HG03196 (cell line): Measurements from ENCODE around the gene CD2.

Experiments
- ATAC-seq: cut with Tn5 transposase; IDR thresholded peaks from one replicate; pipeline ENCODE4 v1.9.1; 2021; ENCODE audit not compliant: unreplicated experiment

Gene CD2

DNA sequence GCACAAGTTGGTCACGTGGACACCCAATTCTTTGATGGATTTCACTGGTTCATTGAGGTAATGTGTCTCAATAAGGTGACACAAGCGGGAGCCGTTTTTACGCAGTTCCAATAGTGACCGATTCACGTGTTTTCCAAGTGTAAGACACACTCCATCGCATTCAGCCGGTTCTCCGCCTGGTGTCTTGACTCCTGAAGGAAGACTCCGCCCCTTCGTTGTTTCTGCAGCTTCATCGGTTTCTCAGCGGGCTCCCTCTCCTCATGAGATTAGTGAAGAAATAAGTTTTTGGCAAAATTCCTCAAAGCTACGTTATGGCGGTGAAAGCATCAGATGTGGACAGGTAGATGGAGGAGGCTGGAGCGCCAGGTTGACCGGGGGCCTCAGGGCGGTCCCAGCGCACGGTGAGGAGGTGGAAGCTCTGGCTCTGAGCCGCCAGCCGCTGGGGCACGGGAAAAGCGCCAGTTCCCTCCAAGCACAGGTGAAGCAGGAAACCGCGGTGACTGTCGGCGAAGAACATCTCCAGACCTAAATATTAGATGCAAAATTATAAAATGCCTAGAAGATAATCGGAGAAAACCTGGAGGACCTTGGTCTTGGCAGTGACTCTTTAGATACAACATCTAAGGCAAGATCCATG is 21.0 kb downstream of the CD2 start:
- ATAC-seq: no peak

- ATAC-seq: no peak
These were observed 23.9 kb downstream of the CD2 start for GRCh38 chr1:116777831-116778830.

GRCh38 chr1:116781034-116781433 is 26.8 kb downstream of the CD2 start:
- no peak for ATAC-seq

DNA sequence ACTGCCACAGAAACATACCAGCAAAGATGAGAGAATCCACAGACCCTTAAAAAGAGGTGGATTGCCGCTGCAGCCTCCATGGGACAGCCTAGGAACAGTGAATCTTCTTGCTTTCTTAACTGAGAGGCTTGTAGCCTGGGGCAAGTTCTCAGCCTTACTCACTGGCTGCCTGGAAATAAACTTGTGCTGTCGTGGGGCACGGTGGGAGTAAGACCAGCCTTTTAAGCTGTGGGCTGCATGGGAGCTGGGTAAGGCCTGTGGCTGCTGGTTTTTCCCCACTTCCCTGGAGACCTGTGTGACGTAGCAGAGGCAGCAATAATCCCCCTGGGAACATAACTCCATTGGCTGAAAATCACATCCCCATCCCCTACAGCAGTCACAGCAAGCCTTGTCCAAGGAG is 30.8 kb downstream of the CD2 start:
- ATAC-seq: no peak

DNA sequence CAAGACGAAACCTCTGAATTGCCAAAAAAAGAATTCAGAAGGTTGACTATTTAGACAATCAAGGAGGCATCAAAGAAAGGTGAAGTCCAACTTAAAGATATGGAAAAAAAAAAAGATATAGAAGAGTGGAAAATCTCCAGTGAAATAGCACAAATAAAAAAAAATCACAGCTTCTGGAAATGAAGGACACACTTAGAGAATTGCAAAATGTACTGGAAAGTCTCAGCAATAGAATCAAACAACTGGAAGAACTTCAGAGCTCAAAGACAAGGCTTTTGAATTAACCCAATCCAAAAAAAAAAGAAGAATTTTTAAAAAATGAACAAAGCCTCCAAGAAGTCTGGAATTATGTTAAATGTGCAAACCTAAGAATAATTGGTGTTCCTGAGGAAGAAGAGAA is 31.8 kb downstream of the CD2 start:
- ATAC-seq: no peak

- no peak for ATAC-seq
These were observed 37.5 kb downstream of the CD2 start for GRCh38 chr1:116791727-116792126.

DNA sequence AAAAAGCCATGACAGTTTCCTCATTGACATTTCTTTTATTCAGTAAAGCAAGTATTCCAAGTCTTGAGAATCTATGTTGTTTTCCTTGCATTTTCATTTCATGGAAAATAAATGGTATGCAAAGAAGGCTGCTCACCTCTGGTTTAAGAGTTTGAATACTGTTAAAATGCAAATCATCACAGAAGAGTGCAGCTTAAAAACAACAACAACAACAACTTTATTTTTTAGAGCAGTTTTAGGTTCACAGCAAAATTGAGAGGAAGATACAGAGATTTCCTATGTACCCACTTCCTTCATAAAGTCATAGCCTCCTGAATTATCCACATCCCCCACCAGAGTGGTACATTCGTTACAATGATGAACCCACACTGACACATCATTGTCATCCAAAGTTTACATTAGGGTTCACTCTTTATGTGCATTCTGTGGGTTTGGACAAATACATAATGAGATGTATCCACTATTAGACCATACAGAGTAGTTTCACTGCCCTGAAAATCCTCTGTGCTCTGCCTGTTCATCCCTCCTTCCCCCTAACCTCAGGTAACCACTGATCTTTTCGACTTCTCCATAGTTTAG is 39.2 kb downstream of the CD2 start:
- no peak for ATAC-seq

- no peak for ATAC-seq
These were observed 40.1 kb downstream of the CD2 start for GRCh38 chr1:116794371-116794770.

GRCh38 chr1:116794804-116795481 is 40.7 kb downstream of the CD2 start:
- peak; percentile 88 for ATAC-seq

DNA sequence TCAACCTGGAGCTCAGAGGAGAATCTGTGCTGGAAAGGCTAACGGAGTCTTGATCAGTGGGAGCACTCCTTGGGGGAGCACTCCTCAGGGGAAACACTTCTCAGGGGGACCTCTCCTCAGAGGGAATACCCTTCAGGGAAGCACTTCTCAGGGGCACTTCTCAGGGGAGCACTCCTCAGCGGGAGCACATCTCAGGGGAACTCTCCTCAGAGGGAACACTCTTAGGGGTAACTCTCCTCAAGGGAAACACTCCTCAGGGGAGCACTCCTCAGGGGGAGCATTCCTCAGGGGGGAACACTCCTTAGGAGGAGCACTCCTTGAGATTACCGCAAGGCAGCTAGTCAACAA is 41.2 kb downstream of the CD2 start:
- ATAC-seq: no peak

- ATAC-seq: no peak
These were observed 50.5 kb downstream of the CD2 start for GRCh38 chr1:116804736-116805135.

- ATAC-seq: no peak
These were observed 51.2 kb downstream of the CD2 start for GRCh38 chr1:116805398-116805797.

- ATAC-seq: no peak
These were observed 52.0 kb downstream of the CD2 start for GRCh38 chr1:116806245-116806644.

GRCh38 chr1:116806671-116807070 is 52.4 kb downstream of the CD2 start:
- no peak for ATAC-seq

DNA sequence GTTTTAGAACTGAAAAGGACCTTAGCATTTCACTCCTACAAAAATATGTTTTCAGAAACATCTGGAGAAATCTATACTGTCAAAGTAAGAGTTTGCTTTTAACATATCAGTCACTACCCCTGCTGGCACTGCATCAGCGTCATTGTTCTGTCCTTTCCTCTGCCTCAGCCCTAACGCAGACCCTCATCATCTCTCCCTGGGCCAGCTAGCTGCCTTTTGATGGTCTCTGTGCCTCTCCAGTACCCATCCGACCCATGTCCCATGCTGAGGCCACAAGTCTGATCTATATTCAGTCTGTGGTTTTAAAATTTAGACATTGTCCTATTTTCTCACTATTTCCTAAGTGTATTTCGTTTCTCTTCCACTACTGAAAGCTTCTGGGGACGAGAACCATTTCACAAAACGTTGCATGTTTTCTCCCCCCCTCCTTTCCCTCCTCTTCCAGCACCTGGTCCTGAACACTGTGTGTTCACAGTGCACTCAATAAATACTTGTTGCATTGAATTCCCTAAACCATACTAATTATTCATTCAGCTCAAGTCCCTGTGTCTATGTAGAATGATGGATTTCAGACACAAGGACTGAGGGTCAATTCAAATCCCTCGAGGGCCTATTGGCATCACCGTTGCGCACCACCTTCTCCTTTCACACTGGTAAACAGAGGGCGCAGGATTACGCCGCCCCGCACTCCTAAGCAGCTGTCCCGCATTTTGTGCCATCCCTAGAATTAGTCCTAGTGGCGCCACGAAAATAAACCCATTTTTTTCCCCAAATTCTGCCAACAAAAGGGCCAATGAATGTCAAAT is 53.4 kb downstream of the CD2 start:
- no peak for ATAC-seq

DNA sequence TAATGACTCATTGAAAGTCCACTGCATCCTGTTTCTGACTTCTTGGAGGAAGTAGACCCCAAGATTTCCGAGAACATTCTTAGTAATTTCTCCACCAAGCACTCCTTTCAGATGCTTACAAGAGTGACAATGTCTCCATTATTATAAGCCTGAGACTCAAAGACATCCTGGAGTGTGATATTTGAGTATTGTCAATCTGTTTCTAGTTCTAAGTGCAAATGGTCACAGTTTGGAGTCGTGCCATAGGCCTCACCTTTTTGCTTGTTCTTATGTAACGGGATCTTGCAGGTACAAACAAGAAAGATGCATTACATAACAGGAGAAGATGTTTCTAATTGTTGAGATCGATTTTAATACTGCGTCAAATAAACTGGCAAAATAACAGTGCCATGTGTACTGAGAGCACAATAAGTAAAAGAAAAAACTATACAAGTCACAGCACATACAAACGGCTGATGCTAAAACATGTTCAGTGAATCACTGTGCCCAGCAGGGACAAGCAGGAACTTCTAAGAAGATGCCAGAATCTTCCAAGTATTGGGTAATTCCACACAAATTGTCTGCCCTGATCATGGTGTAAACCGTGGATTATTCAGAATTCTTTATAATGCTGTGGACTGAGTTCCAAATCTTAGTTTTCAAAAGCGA is 54.1 kb downstream of the CD2 start:
- ATAC-seq: no peak

DNA sequence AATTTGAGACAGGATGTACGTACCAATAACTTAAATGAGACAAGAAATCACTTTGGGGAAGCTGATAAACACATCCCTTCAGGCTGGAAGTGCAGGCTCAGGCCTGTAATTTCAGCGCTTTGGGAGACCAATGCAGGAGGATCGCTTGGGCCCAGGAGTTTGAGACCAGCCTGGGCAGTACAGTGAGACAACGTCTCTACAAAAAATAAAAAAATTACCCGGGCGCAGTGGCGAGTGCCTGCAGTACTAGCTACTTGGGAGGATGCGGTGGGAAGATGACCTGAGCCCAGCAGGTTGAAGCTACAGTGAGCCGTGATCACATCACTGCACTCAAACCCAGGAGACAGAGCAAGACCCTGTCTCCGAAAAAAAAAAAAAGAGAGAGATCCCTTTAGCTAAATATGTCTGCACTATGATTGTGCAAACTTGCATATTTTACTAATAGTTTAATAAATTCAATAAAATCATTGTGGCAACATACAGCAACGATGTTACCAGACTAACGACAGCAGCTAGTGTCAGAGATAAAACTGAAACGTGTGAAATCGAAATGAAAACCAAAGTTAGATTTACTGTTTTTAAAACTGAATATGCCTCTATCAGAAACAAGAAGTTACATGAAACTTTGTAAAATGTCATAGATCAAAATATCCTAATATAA is 54.7 kb downstream of the CD2 start:
- ATAC-seq: no peak

DNA sequence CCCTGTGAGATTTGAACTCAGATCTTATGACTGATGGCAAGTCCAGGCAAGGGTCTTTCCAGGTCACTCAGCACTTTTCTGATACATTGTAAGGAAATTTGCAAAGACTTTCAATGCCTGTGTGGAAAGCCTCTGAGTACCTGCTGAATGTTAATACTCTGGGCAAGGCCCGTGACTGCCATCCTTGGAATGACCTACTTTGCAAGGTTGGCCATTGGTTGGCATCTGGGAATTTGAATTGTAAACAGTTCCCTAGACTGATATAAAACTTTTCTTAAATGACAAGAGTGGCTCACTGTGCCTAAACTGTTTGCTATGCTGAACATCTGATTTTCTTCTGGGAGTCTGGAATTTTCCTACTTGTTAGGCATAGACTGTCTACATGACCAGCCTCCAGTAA is 57.1 kb downstream of the CD2 start:
- no peak for ATAC-seq

GRCh38 chr1:116814926-116815723 is 60.9 kb downstream of the CD2 start:
- ATAC-seq: no peak
